ENCODE data around the gene ZNF438.

DNA sequence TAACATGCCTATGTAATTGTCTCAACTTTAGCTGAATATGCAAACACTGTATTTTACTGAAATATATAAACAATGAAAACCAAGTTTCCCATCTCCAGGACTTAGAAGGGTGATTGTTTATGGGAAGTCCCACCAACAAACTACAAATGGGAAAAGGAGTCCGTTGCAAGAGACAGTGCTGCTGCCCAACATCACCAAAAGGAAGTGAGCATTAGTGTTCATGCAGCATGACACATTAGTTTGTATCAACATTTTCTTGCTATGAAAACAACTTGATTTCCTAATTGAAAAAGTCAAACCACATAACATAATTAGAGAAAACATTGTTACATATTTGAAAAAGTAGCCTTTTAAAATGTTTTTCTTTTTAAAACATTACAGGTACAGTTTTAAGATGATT is 138.5 kb downstream of the ZNF438 start:
- TF ChIP-seq ZFP3 (CRISPR knock-in tag; IDR thresholded peaks at IDR 0.05) (no peak), ZC3H10 (CRISPR knock-in tag; IDR thresholded peaks at IDR 0.05) (no peak), OSR1 (CRISPR knock-in tag; IDR thresholded peaks at IDR 0.05) (no peak)

All from SK-N-SH treated with all-trans-retinoic acid at 6 μM for 48 hours (cell line).